22Rv1 (cell line): ENCODE results near the gene ARL2BP.

Source experiments
- H3K27ac ChIP-seq: fragments of 450-650 bp; 2 replicates; pipeline ENCODE4 v1.5.1; 2017
- ZFX ChIP-seq: fragments of 450-650 bp; IDR thresholded peaks from 2 replicates; pipeline ENCODE4 v1.6.1; 2017; ENCODE audit warnings: antibody characterized with exemption, borderline replicate concordance
- TF ChIP-seq, protein P1 (sequence below): fragments of 450-650 bp; IDR thresholded peaks from 2 replicates; pipeline ENCODE4 v1.5.1; 2017; ENCODE audit warnings: mild to moderate bottlenecking

The ARL2BP gene

DNA sequence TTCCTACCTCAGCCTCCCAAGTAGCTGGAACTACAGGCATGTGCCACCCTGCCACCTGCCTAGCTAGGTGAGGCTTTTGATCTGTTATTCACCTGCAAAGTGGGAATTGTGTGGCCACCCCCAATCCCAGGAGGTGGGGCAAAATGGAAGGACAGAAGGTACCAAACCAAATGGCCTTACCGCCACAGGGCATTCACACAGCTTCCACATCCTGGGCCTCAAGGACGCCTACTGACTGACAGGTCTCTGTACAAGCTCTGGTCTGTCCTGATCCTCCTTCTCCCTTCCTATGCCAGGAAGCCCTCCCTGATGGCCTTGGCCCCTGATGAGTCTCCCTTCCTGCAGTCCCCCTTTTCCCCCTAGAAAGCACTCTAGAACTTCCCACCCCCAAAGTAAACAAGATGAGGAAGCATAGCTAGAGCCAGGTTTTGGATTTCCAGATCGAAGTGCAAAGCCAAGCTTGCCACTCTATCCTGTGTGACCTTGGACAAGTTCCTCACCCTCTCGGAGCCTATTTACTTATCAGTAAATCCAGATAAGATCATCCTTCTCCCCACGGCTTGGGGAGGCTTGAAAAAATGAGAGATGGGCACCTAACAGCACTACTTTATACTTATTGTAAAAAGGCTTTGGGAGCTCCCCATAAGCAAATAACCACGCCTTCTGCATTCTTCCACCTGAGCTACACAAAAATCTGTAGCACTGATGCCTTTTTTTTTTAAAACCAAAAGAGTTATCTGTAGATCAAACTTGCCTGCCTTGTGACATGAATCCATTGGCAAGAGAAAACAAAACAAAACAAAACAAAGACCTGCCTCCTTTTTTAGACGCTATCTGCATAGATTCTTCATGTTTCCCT is 35.0 kb downstream of the ARL2BP start:
- no peak for TF ChIP-seq ZFX
- TF ChIP-seq, protein P1, sequence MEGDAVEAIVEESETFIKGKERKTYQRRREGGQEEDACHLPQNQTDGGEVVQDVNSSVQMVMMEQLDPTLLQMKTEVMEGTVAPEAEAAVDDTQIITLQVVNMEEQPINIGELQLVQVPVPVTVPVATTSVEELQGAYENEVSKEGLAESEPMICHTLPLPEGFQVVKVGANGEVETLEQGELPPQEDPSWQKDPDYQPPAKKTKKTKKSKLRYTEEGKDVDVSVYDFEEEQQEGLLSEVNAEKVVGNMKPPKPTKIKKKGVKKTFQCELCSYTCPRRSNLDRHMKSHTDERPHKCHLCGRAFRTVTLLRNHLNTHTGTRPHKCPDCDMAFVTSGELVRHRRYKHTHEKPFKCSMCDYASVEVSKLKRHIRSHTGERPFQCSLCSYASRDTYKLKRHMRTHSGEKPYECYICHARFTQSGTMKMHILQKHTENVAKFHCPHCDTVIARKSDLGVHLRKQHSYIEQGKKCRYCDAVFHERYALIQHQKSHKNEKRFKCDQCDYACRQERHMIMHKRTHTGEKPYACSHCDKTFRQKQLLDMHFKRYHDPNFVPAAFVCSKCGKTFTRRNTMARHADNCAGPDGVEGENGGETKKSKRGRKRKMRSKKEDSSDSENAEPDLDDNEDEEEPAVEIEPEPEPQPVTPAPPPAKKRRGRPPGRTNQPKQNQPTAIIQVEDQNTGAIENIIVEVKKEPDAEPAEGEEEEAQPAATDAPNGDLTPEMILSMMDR: no peak
- no peak overlapping the region for H3K27ac ChIP-seq

DNA sequence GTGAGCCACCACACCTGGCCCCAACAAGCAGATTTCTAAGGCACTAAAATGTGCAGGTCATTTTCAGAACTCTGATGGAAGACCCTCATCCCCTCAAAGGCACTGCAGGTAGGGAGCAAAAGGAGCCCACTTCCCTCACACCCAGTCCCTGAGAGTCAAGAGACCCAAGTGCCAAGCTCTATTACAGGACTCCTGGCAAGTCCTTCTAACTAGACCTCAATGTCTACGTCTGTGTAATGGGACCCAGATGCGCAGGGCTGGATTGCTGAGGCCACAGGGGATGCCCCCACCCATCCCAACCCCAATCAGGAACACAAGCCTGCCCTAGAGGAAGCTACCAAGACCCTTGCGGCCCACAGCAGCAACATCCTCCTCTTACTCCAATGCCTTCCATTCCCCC is 36.7 kb downstream of the ARL2BP start:
- H3K27ac ChIP-seq: no peak overlapping the region
- TF ChIP-seq, protein P1: no peak
- no peak for TF ChIP-seq ZFX

DNA sequence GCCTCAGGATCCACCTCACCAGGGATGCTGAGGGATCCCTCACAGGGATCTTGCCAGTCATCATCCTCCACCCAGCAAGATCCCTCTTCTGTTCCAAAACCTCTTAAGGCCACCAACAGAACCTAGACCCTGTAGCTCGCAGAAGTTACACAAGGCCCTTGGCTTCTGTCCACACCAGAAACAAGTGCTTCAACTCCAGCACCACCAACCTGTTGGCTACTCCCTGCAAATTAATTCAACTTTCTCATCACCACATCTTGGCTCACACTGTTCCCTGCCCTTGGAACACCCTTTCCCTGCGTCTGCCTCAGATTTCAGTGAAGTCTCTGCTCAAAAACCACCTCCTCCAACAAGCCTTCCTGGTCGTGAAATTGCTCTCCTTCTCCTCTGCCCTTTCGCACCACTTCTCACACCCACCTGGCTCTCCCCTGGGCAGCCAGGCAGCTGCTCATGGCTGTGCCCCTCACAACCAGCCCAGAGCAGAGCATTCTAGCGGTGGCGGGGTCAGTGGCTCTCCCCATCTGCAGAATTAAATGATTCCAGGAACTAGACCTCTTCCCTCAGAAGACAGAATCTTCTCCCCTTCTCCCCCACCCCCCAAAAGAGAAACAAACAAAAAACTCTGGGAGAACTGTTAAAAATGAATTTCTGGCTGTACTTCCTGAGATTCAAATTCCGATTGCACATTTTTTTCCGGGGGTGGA is 37.6 kb downstream of the ARL2BP start:
- TF ChIP-seq, protein P1: no peak
- TF ChIP-seq ZFX: no peak
- no peak overlapping the region for H3K27ac ChIP-seq

DNA sequence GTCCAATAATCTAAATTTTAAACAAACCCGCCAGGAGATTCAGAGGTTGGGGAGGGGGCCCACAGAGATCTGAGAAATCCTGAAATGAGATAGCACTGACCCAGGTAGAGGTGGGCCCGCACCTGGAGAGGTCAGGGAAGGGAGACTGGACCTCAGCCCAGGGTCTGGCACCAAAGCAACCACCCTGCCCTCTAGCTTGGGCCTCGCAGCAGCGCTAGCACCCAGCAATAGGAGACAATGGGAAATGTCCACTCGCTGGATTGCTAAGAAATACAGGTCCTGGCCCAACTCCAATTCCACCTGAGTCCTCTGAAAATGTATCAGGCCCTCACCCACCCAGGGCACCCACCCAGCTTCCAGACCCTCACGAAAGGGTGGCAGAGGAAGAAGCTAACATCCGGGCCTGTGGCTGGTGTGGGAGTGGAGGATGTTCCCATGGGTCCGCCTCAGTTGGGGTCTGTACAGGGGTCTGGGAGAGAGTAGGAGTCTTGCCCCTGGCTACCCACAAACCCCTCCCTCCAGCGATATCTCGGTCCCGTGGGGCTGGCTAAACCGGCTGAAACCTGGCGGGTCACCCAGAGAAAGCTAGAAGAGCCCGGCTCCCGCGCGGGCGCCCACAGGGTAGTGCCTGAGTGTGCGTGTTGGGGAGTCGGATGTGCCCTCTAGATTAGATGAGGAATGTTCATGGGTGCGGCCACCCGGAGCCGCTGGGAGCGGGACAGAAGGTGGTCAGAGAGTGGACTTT is 38.3 kb downstream of the ARL2BP start:
- no peak overlapping the region for H3K27ac ChIP-seq
- TF ChIP-seq ZFX: no peak
- TF ChIP-seq, protein P1: no peak

DNA sequence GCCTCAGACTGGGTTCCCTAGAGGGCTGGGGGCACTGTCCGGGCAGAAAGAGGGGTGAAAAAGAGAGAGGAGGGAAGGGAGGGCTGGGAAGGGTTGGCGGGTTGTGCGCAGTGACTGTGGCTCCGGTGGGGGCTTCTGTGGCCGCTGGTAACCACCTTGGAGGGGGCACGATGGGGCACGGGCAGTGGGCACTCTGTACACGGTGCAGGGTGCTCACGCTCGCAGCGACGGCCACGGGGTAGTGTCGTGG is 38.8 kb downstream of the ARL2BP start:
- TF ChIP-seq, protein P1: no peak
- TF ChIP-seq ZFX: no peak
- H3K27ac ChIP-seq: no peak overlapping the region

DNA sequence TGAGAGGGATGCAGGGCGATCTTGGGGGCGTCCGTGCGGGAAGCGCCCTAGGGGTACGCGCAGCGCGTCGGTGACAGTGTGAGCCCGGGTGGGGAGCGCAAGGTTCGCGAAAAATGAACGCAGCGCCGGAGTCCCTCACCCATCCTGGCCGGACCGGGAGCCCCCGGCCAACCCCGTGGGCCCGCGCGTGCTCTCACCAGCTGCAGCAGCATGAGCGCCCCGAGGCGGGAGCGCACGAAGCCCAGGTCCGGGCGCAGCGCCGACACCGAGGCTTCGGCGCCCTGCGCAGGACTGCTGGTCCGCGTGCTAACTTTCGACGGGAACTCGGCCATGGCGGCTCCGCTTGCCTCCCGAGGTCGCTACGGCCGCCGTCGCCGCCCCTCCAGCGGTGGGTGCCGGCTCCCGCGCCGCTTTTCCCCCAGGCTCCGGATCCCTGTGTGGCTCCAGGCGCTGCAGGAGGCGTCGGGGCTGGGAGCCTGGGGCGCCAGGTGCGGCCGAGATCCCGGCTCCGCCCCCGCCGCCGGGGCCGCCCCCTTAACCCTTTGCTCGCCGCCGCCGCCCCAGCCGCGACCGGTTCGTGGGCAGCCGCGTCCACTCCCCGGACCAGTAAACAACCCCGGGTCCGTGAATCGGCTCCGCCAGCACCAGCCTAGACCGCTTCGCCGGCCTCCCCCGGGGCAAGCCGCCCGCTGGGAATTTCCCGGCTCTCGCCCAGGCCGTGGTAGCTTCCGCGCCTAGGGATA is 39.3 kb downstream of the ARL2BP start, which contains the start of gene PLLP:
PLLP (minus strand) TSS at position 464 of the 743 bp plus-strand sequence; CDS start at position 332, 132 bp downstream.
- no peak within 1 kb of the TSS; the same call in 1 of the 2 replicates for H3K27ac ChIP-seq
- TF ChIP-seq, protein P1: 0 out of 2 replicates have a peak, but pooled peaks have one; percentile 5
- no peak for TF ChIP-seq ZFX
